ENCODE measurements around the gene NUB1.
A peak's percentile ranks its signal among the peaks of the same experiment; 100 is the strongest.

NUB1 gene

GRCh38 chr7:151348970-151349369 is 7.4 kb downstream of the NUB1 start:
- DNase-seq: no peak

DNA sequence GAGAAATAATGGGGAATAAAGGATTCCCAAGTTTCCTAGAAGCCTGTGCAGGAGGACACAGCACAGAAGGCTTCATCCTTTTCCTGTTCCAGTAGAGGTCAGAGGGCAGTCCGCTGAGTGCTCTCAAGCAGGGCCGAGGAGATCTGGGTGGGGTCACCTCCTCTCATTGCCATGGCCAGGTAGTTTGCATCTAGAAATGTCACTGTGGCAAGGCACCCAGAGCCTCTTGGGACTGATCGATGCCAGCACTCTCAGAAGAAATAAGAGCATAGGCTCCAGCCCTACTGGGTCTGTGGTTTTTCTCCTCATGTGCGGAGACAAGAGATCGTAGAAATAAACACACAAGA is 7.9 kb downstream of the NUB1 start:
- no peak for DNase-seq

- DNase-seq: peak; percentile 53
These were observed 9.4 kb downstream of the NUB1 start for GRCh38 chr7:151351027-151351426.

DNA sequence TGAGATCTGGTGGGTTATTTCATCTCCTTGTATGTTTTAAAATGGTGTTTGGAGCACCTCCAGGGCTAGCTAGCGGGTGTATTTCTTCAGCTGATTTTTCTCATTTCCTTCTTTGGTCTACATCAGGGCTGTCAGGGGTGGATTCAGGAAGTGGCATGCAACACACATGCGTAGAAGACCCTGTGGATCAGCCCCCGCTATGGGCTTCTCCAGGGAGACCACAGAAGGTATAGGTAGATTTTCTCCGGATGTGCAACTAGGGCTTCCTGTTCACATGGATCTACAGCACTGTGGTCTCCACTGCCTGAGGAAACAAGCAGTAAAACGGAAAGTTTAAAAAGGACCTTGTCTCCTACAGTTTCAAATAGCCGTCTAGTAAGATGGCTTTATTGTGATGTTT is 10.4 kb downstream of the NUB1 start:
- peak; percentile 31 for DNase-seq

- no peak for DNase-seq
These were observed 10.9 kb downstream of the NUB1 start for GRCh38 chr7:151352512-151352911.

GRCh38 chr7:151361193-151361959 is 19.8 kb downstream of the NUB1 start:
- DNase-seq: no peak

- DNase-seq: no peak
These were observed 21.6 kb downstream of the NUB1 start for GRCh38 chr7:151363182-151363581.

- no peak for DNase-seq
These were observed 24.7 kb downstream of the NUB1 start for GRCh38 chr7:151366166-151366879.

DNA sequence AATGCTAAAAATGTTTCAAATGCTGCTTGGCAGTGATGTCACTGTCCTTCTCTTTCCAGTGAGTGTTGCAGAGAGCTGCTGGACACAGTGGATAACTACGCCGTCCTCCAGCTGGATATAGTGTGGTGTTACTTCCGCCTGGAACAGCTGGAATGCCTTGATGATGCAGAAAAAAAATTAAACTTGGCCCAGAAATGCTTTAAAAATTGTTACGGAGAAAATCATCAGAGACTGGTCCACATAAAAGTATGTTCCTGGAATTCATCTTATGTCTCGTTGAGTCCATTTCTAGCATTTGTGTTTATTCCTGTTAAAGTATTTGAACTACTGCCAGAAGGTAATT is 25.2 kb downstream of the NUB1 start:
- no peak for DNase-seq

GRCh38 chr7:151367284-151367683 is 25.7 kb downstream of the NUB1 start:
- no peak for DNase-seq

DNA sequence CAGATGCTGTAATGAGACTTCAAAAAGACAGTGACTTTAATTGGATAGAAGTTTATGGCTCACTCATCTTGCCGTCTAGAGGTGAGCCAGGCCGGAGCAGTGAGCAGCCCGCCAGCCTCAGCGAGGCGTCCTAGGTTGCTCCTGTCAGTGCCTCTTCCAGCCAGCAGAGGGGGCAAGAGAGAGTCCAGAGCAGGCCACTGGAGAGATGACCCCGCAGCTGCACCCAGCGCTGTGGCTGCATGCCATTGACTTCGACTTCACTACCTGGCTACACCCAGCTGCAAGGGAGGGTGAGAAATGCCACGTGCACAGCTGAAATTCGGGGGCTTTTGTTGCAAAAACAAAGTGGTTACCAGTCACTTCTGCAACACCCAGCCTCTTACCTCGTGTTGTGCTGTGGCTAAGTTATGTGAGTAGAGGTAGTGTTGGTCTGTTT is 26.5 kb downstream of the NUB1 start:
- DNase-seq: peak; percentile 78

DNA sequence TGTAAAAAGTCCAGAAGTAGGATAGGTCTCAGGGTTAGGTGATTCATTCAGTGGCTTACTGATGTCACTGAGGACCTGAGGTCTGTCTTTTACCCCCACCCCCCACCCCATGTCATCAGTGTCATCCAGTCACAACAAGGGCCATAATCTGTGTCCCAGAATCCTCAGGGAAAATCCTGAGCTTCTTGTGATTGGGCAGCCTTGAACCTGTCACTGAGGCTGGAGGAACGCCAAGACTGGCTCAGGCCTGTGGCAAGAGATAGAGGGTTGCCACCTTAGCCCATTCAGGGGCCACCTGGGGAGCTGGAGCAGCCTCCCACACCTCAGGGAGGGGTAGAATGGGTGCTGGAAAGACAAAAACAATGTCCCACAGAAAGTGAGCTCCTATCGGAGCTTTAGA is 29.7 kb downstream of the NUB1 start:
- DNase-seq: no peak

GRCh38 chr7:151372612-151373265 is 31.1 kb downstream of the NUB1 start:
- no peak for DNase-seq

- DNase-seq: no peak
These were observed 32.0 kb downstream of the NUB1 start for GRCh38 chr7:151373599-151373998.

DNA sequence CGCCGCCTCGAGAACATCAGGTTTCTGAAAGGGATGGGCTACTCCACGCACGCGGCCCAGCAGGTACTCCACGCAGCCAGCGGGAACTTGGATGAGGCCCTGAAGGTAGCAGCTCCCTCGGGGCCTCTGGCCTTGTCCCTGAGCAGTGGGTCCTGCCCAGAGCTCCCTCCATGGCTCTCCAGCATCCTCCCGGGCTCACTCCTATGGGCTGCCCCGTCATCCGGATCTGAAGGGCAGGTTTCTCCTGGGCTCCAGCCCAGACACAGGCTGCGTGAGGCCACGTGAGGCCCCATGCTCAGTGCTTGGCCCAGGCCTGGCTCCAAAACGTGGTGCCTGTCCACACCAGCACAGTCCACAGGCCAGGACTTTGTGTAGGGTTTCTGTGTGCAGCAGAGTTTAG is 32.5 kb downstream of the NUB1 start:
- DNase-seq: no peak

- no peak for DNase-seq
These were observed 33.1 kb downstream of the NUB1 start for GRCh38 chr7:151374726-151375125.

GRCh38 chr7:151375530-151376217 is 34.1 kb downstream of the NUB1 start:
- no peak for DNase-seq

- DNase-seq: no peak
These were observed 34.7 kb downstream of the NUB1 start for GRCh38 chr7:151376218-151376902.

DNA sequence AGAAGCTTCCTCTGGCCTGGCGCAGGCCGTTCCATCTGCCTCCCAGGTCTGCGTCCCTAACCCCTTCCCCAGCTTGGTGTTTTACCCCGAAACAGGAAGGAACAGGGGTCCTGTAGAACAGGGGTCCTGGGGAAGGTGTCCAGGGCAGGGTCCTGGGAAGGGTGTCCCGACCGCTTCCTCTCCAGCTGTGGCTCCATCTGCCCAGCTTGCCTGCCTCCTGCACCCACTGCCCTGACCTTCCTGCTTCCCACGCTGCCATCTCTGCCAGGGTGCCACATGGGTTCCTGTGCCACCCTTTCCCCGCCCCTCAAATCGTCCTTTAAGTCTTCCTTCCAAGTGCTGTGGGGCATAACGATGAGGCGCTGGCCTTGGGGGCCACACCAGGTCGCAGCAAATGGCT is 35.8 kb downstream of the NUB1 start:
- no peak for DNase-seq

- no peak for DNase-seq
These were observed 36.4 kb downstream of the NUB1 start for GRCh38 chr7:151378011-151378410.

GRCh38 chr7:151378496-151379192 is 37.0 kb downstream of the NUB1 start:
- no peak for DNase-seq

GRCh38 chr7:151379193-151379520 is 37.5 kb downstream of the NUB1 start:
- no peak for DNase-seq
